Astrocyte of the cerebellum (primary cell): Measurements from ENCODE around the gene LUM.
"Not testable (repeated sequence)": the region's sequence is repeated elsewhere in the genome, so short reads cannot be mapped to it uniquely, and the experiment has no call there.

ENCODE experiments used
- DNase-seq: peaks from one replicate; pipeline ENCODE4 v3.0.0-alpha.2; 2011; ENCODE audit warnings: low read depth
- H3K4me3 ChIP-seq: 2 replicates; pipeline ENCODE4 v1.5.1; 2011; ENCODE audit warnings: mild to moderate bottlenecking, low read depth, low read length, moderate library complexity
- CTCF ChIP-seq: IDR thresholded peaks from 2 replicates; pipeline ENCODE4 v1.5.1; 2012; ENCODE audit warnings: low read length, low read depth, moderate library complexity, mild to moderate bottlenecking; ENCODE audit errors: missing control alignments
- in situ Hi-C: cut with HindIII; loops from 2 replicates; pipeline ENCODE4 v1.10.0; 2017; ENCODE audit warnings: low sequenced_read_pairs

Gene LUM

GRCh38 chr12:91091916-91092715 is 19.2 kb downstream of the LUM start:
- in situ Hi-C loops = no loop called here
- TF ChIP-seq CTCF = no peak
- DNase-seq = no peak
- no peak overlapping the region for H3K4me3 ChIP-seq

- DNase-seq, H3K4me3 ChIP-seq, in situ Hi-C loops: not testable (repeated sequence)
Measured at GRCh38 chr12:91089953-91090352, 21.3 kb downstream of the LUM start.

GRCh38 chr12:91080041-91080440 is 31.3 kb downstream of the LUM start:
- in situ Hi-C loops = no loop called here
- no peak overlapping the region for H3K4me3 ChIP-seq
- no peak for TF ChIP-seq CTCF
- DNase-seq = no peak

- H3K4me3 ChIP-seq = no peak overlapping the region
- TF ChIP-seq CTCF = no peak
- in situ Hi-C loops = no loop called here
- no peak for DNase-seq
Measured at GRCh38 chr12:91078501-91078900, 32.8 kb downstream of the LUM start.

- no peak overlapping the region for H3K4me3 ChIP-seq
- DNase-seq = no peak
- in situ Hi-C loops = no loop called here
- TF ChIP-seq CTCF = no peak
Measured at GRCh38 chr12:91077228-91077954, 33.9 kb downstream of the LUM start.

- no peak for TF ChIP-seq CTCF
Measured at GRCh38 chr12:91074851-91075250, 36.4 kb downstream of the LUM start.

GRCh38 chr12:91074154-91074709 is 37.1 kb downstream of the LUM start:
- TF ChIP-seq CTCF = no peak
- no peak overlapping the region for H3K4me3 ChIP-seq
- DNase-seq = no peak
- in situ Hi-C loops = no loop called here

More at GRCh38 chr12:91074851-91075250, 36.4 kb downstream of the LUM start:
- no peak overlapping the region for H3K4me3 ChIP-seq
- no peak for DNase-seq
- in situ Hi-C loops = no loop called here
